ENCODE results near the gene RDH12.

GRCh38 chr14:67734675-67735074 lies 33.0 kb downstream of the RDH12 start:
- TF ChIP-seq CTCF (IDR thresholded peaks at IDR 0.05), result no peak
- no peak for TF ChIP-seq EP300 (IDR thresholded peaks at IDR 0.05)
- no peak for TF ChIP-seq POLR2AphosphoS5 (IDR thresholded peaks at IDR 0.05)
- TF ChIP-seq POLR2A (IDR thresholded peaks at IDR 0.05), result no peak

Data from suprapubic skin (tissue), 4 donors.